Measurements from ENCODE around the gene GATAD2A. TPM values are rescaled to one million over a fixed set of nuclear protein-coding genes. Genes with fewer than 3 reads are reported as not detected.
A peak's percentile ranks its signal among the peaks of the same experiment; 100 is the strongest.

GATAD2A gene
- total RNA-seq, 2 experiments from 2014 or later: 104 to 107 TPM

DNA sequence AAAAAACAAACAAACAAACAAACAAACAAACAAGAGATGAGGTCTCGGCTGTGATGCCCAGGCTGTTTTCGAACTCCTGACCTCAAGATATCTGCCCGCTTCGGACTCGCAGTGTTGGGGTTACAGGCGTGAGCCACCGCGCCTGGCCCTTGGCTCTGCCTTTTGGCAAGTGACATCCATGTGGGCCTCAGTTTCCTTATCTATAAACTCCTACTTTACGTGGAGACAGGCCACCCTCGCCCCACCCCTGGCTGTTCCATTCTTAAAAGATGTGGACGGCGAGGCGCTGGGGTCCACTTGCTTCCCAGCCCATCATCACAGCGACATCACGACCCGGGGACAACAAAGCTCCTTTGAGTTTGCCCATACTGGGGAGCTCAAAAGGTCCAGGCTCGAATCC lies 108.2 kb downstream of the GATAD2A start:
- ChIA-PET POLR2A (interaction anchor here (1.1 kb wide), 1 partner anchor 352 kb away, joined by 3 read pairs; the partner anchor contains the start of gene ZNF253), CTCF (no interaction called here)
- Mint-ChIP-seq H3K27ac (no peak overlapping the region), H3K4me1 (ENCODE audit: low read depth) (peaks cover 22% of the 10 kb centered on the region), H3K4me3 (peak overlapping the region; percentile 62), H3K27me3 (no peaks in the 10 kb centered on the region), H3K9me3 (no peaks in the 10 kb centered on the region), H3K36me3 (ENCODE audit: low read depth) (peaks cover 9% of the 10 kb centered on the region)
- Histone ChIP-seq H3K9me3 (ENCODE audit: control insufficient read depth in 1 of 2, insufficient read depth in 1 of 2, low read length in 2 of 2) (peaks cover 0 to 11% of the 10 kb centered on the region in 2 experiments), H3K4me3 (ENCODE audit: low read length) (no peak overlapping the region), H3K27me3 (ENCODE audit: control insufficient read depth in 1 of 2, insufficient read depth in 2 of 2, low read length in 2 of 2) (no peaks in the 10 kb centered on the region), H3K36me3 (ENCODE audit: insufficient read depth, low read length) (peaks cover 3% of the 10 kb centered on the region), H3K4me1 (ENCODE audit: insufficient read depth, low read length) (peaks cover 39% of the 10 kb centered on the region), H3K27ac (ENCODE audit: low read depth in 1 of 2, low read length in 2 of 2) (no peak overlapping the region)
- intact Hi-C loops (cut with DNase I, micrococcal nuclease): no loop called here
- DNase-seq: no peak
- TF ChIP-seq CTCF (IDR thresholded peaks at IDR 0.05): no peak
- ATAC-seq (ENCODE audit: poor library complexity): no peak

DNA sequence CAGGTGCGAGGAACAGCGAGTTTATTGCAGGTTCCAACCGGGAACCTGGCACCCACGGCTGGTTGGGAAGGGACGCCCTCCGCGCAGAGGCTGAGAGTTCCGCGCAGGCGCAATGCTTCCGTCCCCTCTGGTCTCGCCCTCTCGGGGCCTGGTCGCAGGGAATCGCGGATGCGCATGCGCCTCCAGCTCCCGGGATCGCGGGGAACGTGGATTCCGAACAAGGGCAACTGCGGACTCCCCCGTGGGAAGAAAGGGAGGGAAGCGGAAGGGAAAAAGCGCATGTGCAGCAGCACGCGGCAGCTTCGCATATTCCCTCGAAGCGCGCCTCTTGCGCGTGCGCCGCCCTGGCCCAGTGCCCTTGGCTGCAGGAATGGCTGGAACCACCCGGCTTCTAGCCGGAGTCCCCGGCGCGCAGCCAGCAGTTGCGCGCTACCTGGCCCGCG lies 108.8 kb downstream of the GATAD2A start:
- peak in 1 of 14 experiments; percentile 34 for DNase-seq
- ChIA-PET CTCF (no interaction called here), POLR2A (interaction anchor here (1.0 to 2.6 kb wide), 2 partner anchors 109 to 387 kb away, joined by 3 to 14 read pairs; partner anchors contain the start of genes GATAD2A and ZNF93)

GRCh38 chr19:19514881-19515641 lies 109.6 kb downstream of the GATAD2A start, which contains the start of gene TSSK6:
Gene TSSK6 (minus strand): TSS chr19:19515548. CDS start chr19:19515427, 121 bp downstream.
- POLR2A ChIA-PET: interaction anchor here (0.7 to 2.6 kb wide), 19 partner anchors 8 to 563 kb away, joined by 3 to 14 read pairs (median 4); partner anchors contain the start of genes ATP13A1, GATAD2A, GMIP and ZNF101
- intact Hi-C loops (cut with DNase I, micrococcal nuclease): loop anchor here in 1 of 2 experiments (5.0 kb wide), 2 partner anchors 262 to 1992 kb away; partner anchors contain the start of gene ZNF429
- H3K4me3 Mint-ChIP-seq: peak within 1 kb of the TSS; percentile 94
- peak within 1 kb of the TSS; percentile 76 to 87 for H3K27ac ChIP-seq (ENCODE audit: low read depth in 1 of 2, low read length in 2 of 2)
- no peak for TF ChIP-seq CTCF (IDR thresholded peaks at IDR 0.05)
- no peak for ATAC-seq (ENCODE audit: poor library complexity)
- DNase-seq: no peak
- H3K9me3 Mint-ChIP-seq: no peaks in the 10 kb centered on the region
- H3K27ac Mint-ChIP-seq: peak within 1 kb of the TSS; percentile 86
- H3K36me3 ChIP-seq (ENCODE audit: insufficient read depth, low read length): peaks cover 13% of the 10 kb centered on the region
- H3K4me1 Mint-ChIP-seq (ENCODE audit: low read depth): peaks cover 27% of the 10 kb centered on the region
- CTCF ChIA-PET: interaction anchor here (1.5 kb wide), 2 partner anchors 17 to 129 kb away, joined by 5 read pairs; partner anchors contain the start of gene GMIP
- H3K27me3 Mint-ChIP-seq: no peaks in the 10 kb centered on the region
- peaks cover 44% of the 10 kb centered on the region for H3K4me1 ChIP-seq (ENCODE audit: insufficient read depth, low read length)
- H3K27me3 ChIP-seq (ENCODE audit: control insufficient read depth in 1 of 2, insufficient read depth in 2 of 2, low read length in 2 of 2): no peaks in the 10 kb centered on the region
- peaks cover 19% of the 10 kb centered on the region for H3K36me3 Mint-ChIP-seq (ENCODE audit: low read depth)
- H3K9me3 ChIP-seq (ENCODE audit: control insufficient read depth in 1 of 2, insufficient read depth in 1 of 2, low read length in 2 of 2): peaks cover 0 to 11% of the 10 kb centered on the region in 2 experiments
- peak within 1 kb of the TSS; percentile 77 for H3K4me3 ChIP-seq (ENCODE audit: low read length)

More for the DNA sequence above, 108.8 kb downstream of the GATAD2A start:
- H3K9me3 Mint-ChIP-seq: no peaks in the 10 kb centered on the region
- no peak overlapping the region for H3K27ac Mint-ChIP-seq
- intact Hi-C loops (cut with DNase I, micrococcal nuclease): no loop called here
- no peak for ATAC-seq (ENCODE audit: poor library complexity)
- no peak for TF ChIP-seq CTCF (IDR thresholded peaks at IDR 0.05)
- Histone ChIP-seq H3K4me1 (ENCODE audit: insufficient read depth, low read length) (peaks cover 41% of the 10 kb centered on the region), H3K27me3 (ENCODE audit: control insufficient read depth in 1 of 2, insufficient read depth in 2 of 2, low read length in 2 of 2) (no peaks in the 10 kb centered on the region), H3K27ac (ENCODE audit: low read depth in 1 of 2, low read length in 2 of 2) (no peak overlapping the region), H3K36me3 (ENCODE audit: insufficient read depth, low read length) (peaks cover 6% of the 10 kb centered on the region), H3K4me3 (ENCODE audit: low read length) (no peak overlapping the region), H3K9me3 (ENCODE audit: control insufficient read depth in 1 of 2, insufficient read depth in 1 of 2, low read length in 2 of 2) (peaks cover 0 to 11% of the 10 kb centered on the region in 2 experiments)
- H3K36me3 Mint-ChIP-seq (ENCODE audit: low read depth): peaks cover 10% of the 10 kb centered on the region
- H3K4me3 Mint-ChIP-seq: peak overlapping the region; percentile 66
- peaks cover 25% of the 10 kb centered on the region for H3K4me1 Mint-ChIP-seq (ENCODE audit: low read depth)
- H3K27me3 Mint-ChIP-seq: no peaks in the 10 kb centered on the region

Measured in CD4-positive, alpha-beta T cell (primary cell).